Stimulated activated CD4-positive, alpha-beta T cell treated with anti-CD3 and anti-CD28 coated beads, Interleukin-4, amount 100 ng/mL, for 48 hours (primary cell): Measurements from ENCODE around the gene PRKCH.
"Not testable (repeated sequence)": the region's sequence is repeated elsewhere in the genome, so short reads cannot be mapped to it uniquely, and the experiment has no call there.

Experiments
- DNase-seq, 2 donors: peaks; one replicate each; pipeline ENCODE4 v3.0.0-alpha.2; 2020; ENCODE audit warnings: low read depth in 2 of 2

PRKCH gene

DNA sequence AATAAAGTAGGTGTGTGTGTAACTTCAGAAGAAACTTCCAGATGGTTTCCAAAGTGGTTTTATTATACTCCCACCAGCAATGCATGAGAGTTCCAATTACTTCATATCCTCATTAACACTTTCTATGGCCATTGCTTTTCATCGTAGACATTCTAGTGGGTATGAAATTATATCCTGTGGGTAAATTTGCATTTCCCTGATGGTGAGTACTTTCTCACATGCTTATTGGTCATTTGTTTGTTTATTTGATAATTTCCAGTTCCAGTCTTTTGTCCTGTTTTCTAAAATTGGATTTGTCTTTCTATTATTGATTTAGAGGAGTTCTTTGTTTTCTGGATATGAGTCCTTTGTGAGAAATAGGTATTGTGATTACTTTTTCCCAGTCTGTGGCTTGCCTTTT, 70.9 kb downstream of the PRKCH start:
- no peak for DNase-seq

- DNase-seq = no peak
Observed at GRCh38 chr14:61394542-61394941, 73.2 kb downstream of the PRKCH start.

DNA sequence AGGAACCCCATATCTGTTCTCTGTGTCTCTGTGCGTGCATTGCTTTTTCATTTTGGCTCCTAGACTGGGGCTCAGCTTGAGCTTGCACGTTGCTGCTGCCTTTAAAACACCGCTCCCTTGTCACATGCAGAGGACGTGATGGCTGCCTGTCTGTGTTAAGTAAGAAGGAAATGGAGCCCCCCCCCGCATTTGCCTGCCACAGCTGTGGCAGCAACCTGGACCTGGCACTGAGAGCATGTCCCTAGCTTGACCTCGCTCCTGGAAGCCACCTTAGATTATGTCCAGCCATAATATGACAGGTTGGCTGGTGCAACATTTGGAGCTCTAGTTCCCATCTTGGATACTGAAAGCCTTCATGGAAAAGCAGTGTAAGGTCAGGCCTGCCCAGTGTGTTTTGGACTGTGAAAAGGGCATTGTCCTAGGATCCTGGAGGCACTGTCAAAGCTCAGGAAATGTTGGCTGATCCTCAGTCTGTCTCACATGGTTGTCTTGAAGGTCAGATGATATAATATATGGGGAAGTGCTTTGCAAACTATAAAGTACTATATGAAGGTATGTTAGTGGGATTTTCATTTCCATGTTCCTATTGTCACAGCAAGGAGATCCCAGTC, 73.8 kb downstream of the PRKCH start:
- DNase-seq = no peak

DNA sequence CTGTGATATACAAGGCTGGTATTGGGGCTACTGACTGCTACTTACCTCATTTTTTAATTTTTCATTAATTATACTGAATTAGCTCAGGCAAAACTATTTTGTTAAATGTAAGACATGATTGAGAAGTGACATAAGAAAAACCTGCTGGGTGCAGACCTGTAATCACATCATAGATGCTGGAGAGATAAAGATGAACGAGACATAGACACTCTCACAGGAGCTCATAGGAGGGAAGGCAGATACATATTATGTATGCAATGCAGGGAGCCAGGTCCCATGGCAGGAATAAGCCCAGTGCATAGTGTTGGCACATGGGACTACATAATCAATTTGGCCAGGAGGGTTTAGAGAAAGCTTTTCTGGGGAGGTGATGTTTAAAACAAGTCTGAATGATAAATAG, 74.9 kb downstream of the PRKCH start:
- DNase-seq = no peak

GRCh38 chr14:61396694-61397093, 75.3 kb downstream of the PRKCH start:
- DNase-seq = no peak

GRCh38 chr14:61397615-61398014, 76.2 kb downstream of the PRKCH start:
- no peak for DNase-seq

DNA sequence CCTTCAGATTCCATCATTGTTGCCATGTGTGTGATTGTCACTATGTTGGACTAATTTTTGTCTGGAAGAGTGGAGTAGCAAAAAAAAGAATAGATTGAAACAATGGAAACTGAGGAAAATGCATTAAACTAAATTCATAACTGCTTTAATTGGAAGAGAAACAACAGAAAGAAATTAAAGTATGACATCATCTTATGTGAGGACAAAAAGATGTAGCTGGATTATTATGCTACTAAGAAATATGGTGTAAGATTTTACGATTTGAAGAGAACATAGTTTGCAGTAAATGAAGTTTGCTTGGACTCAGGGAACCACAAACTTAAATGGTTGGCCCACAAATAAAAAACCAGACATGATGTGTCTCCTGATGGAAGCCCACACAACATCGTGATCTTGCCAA, 76.8 kb downstream of the PRKCH start:
- DNase-seq = no peak

- no peak for DNase-seq
Observed at GRCh38 chr14:61399365-61399764, 78.0 kb downstream of the PRKCH start.

DNA sequence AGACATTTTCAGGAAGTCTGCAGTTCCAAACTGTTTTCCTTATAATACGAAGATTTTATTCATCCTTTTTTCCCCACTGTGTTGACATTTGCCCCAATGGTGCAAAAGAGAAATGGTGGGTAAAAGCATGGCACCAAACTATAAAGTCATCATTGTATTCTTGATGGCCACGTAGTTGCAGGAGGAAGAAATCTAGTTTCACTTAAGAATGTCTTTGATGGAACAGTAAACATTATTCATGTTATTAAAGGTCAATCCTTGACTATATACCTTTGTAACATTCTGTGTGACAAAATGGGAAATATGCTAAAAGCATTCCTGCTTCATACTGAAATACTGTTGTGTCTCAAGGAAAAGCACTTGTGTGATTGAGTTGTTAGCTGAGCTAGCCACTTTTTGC, 80.1 kb downstream of the PRKCH start:
- DNase-seq = no peak

DNA sequence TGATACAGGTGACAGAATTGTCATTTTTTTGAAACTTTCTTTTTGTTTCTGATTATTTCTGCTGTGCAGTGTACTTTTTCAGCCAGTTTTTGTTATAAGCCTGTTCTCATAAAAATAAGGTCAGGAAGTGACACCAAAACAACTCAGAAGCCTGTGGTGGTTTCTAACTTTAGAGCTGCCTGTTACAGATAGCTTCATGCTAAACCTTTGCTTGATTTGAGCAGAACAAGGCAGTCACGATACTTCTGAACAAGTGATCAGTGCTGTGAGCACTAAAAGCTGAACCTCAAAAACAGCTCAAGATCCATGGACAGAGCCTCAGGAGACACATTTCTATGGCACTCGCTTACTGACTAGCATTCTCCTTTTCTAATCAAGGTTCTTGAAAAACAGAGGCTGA, 82.0 kb downstream of the PRKCH start:
- DNase-seq = no peak

- DNase-seq = no peak
Observed at GRCh38 chr14:61404637-61405036, 83.3 kb downstream of the PRKCH start.

GRCh38 chr14:61406198-61406597, 84.8 kb downstream of the PRKCH start:
- DNase-seq = no peak

- DNase-seq = no peak
Observed at GRCh38 chr14:61406675-61407074, 85.3 kb downstream of the PRKCH start.

DNA sequence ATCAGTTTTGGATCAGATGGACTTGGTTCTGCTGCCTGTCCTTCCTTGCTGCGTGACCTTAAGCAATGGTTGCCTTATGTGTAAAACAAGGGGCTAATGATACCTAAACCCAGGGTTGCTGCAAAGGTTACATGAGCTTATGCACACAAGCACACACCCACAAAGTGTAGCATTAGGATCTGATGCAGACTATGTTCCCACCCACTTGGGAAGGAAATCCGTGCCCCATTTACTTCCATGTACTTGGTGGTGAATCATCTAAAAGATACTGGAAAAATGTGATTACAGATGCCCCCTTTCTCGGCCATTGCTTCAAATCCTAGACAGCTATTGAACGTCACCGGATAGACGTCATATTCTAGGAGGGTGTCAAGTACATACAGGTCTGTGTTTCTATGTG, 87.1 kb downstream of the PRKCH start:
- DNase-seq = no peak

GRCh38 chr14:61409782-61410181, 88.4 kb downstream of the PRKCH start:
- no peak for DNase-seq

DNA sequence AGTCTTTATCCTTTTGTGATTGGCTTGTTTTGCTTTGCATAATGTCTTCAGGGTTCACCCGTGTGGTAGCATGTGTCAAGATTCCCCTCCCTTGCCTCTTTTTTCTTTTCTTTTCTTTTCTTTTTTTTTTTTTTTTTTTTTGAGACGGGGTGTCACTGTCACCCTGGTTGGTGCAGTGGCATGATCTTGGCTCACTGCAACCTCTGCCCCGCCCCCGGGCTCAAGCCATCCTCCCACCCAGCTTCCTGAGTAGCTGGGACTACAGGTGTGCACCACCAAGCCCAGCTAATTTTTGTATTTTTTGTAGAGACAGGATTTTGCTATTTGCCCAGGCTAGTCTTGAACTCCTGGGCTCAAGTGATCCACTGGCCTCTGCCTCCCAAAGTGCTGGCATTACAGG, 94.6 kb downstream of the PRKCH start:
- DNase-seq = not testable (repeated sequence)

- DNase-seq = no peak
Observed at GRCh38 chr14:61416591-61416990, 95.2 kb downstream of the PRKCH start.

DNA sequence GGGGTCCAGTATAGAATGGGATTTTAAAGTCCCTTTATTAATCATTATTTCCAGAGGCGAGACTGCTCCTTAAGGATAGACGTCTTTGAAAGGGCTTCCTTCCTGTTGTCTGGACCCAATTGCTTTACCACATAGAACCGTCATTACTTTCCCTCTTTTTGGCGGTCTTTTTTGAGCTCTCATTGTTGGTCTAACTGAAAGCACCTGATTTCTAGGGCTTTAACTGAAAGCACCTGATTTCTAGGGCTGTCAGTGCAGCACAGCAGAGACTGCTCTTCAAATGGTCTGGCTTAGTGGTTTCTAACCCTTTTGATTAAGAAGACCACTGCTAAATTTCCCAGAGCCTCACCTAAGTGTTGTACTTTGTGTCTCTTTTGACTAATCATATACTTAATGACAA, 95.8 kb downstream of the PRKCH start:
- DNase-seq = no peak

DNA sequence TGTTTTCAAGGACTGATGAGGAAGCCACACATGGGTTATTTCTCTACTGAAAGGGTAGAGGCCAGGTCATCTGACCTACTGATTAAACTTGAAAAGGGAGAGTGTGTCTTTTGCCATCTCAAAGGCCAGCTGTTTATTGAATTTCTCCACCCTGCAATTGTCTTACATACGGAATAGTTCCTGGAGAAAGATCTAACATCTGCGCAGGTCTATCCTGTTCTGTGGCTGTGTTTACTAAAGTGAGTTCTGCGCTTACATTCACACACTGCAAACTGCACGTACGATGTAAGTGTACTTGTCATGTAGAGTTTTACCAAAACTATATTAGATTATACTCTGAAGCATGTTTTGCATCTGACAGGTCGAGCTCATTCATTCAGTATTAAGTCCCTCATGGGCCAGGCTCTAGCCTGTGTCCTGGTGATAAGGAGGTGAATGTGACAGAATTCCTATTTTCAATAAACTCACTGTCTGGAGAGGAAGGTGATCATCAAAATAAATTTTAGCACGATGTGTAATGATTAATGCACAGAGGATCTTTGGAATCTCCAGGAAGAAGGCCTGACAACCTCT, 96.6 kb downstream of the PRKCH start:
- DNase-seq = no peak

- DNase-seq = no peak
Observed at GRCh38 chr14:61418746-61419145, 97.4 kb downstream of the PRKCH start.

GRCh38 chr14:61419201-61419600, 97.8 kb downstream of the PRKCH start:
- DNase-seq = no peak

DNA sequence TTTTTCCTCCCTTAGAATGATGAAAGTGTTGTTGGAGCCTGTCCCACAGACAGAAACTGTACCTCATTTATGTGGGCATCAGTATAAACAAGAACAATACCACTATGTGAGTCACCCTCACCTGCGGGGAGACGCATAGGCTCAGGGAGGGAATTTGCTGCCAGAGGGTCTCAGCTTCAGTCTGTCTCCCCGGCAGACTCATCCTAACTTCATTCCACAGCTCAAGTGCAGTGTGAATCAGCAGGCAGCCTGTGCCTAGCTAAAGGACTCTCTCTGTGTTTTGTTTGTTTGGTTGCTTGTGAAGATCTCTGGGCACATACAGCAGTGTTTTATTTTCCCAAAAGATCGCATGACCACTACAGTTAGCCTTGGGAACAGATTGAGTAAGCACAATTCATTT, 98.9 kb downstream of the PRKCH start:
- no peak for DNase-seq

GRCh38 chr14:61421212-61421923, 100.0 kb downstream of the PRKCH start:
- DNase-seq = no peak

GRCh38 chr14:61426048-61426447, 104.7 kb downstream of the PRKCH start:
- DNase-seq = no peak
